ENCODE measurements around the gene MRPL12. TPM values are rescaled to one million over a fixed set of nuclear protein-coding genes. Genes with fewer than 3 reads are reported as not detected.

The MRPL12 gene
- total and polyA plus RNA-seq, 2 of the 13 experiments (the other 11 are each of a cell fraction or from before 2014, with no cell fraction given) = 39.1 to 94.1 TPM

- TF ChIP-seq ZNF513 (CRISPR knock-in tag; conservative IDR thresholded peaks at IDR 0.05) (no peak), MAFK (conservative IDR thresholded peaks at IDR 0.05 in 1 of 2, IDR thresholded peaks at IDR 0.05 in 1 of 2; ENCODE audit: low read length in 2 of 2) (no peak), ZUFSP (CRISPR knock-in tag; IDR thresholded peaks at IDR 0.05; ENCODE audit: borderline replicate concordance) (no peak), ZBTB49 (CRISPR knock-in tag; IDR thresholded peaks at IDR 0.05; ENCODE audit: borderline replicate concordance) (peak; percentile 90; the same call in 1 of the 2 replicates), ZNF451 (CRISPR knock-in tag; IDR thresholded peaks at IDR 0.05) (peak; percentile 99), ZFY (CRISPR knock-in tag; IDR thresholded peaks at IDR 0.05) (peak; percentile 96), U2AF2 (IDR thresholded peaks at IDR 0.05; ENCODE audit: low read depth, low read length) (no peak), THAP7 (CRISPR knock-in tag; IDR thresholded peaks at IDR 0.05) (peak; percentile 96; the same call in 1 of the 2 replicates), ZKSCAN8 (CRISPR knock-in tag; IDR thresholded peaks at IDR 0.05; ENCODE audit: borderline replicate concordance) (peak; percentile 92), ZC3H4 (CRISPR knock-in tag; IDR thresholded peaks at IDR 0.05; ENCODE audit: borderline replicate concordance) (peak; percentile 89; the same call in 1 of the 2 replicates), RBM22 (optimal IDR thresholded peaks at IDR 0.05; ENCODE audit: low read length) (peak; percentile 47), RFX3 (CRISPR knock-in tag; IDR thresholded peaks at IDR 0.05) (peak; percentile 45), PHB2 (IDR thresholded peaks at IDR 0.05; ENCODE audit: partially characterized antibody) (no peak), NKX3-1 (CRISPR knock-in tag; IDR thresholded peaks at IDR 0.05) (peak; percentile 100)
- TF ChIP-seq, protein P1, sequence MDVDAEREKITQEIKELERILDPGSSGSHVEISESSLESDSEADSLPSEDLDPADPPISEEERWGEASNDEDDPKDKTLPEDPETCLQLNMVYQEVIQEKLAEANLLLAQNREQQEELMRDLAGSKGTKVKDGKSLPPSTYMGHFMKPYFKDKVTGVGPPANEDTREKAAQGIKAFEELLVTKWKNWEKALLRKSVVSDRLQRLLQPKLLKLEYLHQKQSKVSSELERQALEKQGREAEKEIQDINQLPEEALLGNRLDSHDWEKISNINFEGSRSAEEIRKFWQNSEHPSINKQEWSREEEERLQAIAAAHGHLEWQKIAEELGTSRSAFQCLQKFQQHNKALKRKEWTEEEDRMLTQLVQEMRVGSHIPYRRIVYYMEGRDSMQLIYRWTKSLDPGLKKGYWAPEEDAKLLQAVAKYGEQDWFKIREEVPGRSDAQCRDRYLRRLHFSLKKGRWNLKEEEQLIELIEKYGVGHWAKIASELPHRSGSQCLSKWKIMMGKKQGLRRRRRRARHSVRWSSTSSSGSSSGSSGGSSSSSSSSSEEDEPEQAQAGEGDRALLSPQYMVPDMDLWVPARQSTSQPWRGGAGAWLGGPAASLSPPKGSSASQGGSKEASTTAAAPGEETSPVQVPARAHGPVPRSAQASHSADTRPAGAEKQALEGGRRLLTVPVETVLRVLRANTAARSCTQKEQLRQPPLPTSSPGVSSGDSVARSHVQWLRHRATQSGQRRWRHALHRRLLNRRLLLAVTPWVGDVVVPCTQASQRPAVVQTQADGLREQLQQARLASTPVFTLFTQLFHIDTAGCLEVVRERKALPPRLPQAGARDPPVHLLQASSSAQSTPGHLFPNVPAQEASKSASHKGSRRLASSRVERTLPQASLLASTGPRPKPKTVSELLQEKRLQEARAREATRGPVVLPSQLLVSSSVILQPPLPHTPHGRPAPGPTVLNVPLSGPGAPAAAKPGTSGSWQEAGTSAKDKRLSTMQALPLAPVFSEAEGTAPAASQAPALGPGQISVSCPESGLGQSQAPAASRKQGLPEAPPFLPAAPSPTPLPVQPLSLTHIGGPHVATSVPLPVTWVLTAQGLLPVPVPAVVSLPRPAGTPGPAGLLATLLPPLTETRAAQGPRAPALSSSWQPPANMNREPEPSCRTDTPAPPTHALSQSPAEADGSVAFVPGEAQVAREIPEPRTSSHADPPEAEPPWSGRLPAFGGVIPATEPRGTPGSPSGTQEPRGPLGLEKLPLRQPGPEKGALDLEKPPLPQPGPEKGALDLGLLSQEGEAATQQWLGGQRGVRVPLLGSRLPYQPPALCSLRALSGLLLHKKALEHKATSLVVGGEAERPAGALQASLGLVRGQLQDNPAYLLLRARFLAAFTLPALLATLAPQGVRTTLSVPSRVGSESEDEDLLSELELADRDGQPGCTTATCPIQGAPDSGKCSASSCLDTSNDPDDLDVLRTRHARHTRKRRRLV (CRISPR knock-in tag; IDR thresholded peaks at IDR 0.05) = peak; percentile 96
- TF ChIP-seq, protein P2, sequence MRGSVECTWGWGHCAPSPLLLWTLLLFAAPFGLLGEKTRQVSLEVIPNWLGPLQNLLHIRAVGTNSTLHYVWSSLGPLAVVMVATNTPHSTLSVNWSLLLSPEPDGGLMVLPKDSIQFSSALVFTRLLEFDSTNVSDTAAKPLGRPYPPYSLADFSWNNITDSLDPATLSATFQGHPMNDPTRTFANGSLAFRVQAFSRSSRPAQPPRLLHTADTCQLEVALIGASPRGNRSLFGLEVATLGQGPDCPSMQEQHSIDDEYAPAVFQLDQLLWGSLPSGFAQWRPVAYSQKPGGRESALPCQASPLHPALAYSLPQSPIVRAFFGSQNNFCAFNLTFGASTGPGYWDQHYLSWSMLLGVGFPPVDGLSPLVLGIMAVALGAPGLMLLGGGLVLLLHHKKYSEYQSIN (CRISPR knock-in tag; IDR thresholded peaks at IDR 0.05; ENCODE audit: borderline replicate concordance) = no peak
These were observed 24.3 kb downstream of the MRPL12 start (continued) for GRCh38 chr17:81727324-81728031.

Data from HepG2 (cell line).